Fibroblast of lung (primary cell): ENCODE measurements around the gene CLECL1.
"Not testable (repeated sequence)": the region's sequence is repeated elsewhere in the genome, so short reads cannot be mapped to it uniquely, and the experiment has no call there.

Experiments
- EZH2 ChIP-seq: IDR thresholded peaks from 2 replicates; pipeline ENCODE4 v1.5.1; 2012; ENCODE audit warnings: low read length, control low read depth, mild to moderate bottlenecking; ENCODE audit errors: missing control alignments
- TF ChIP-seq, protein P1 (sequence below), 2 donors: IDR thresholded peaks in 1 of 2; conservative IDR thresholded peaks in 1 of 2; 1 replicate in 1 of 2; 2 replicates in 1 of 2; pipeline ENCODE4 v1.5.1; 2011 to 2012; ENCODE audit warnings: low read length in 2 of 2, control low read depth in 1 of 2, inconsistent platforms in 1 of 2, low read depth in 1 of 2, mild to moderate bottlenecking in 1 of 2

DNA sequence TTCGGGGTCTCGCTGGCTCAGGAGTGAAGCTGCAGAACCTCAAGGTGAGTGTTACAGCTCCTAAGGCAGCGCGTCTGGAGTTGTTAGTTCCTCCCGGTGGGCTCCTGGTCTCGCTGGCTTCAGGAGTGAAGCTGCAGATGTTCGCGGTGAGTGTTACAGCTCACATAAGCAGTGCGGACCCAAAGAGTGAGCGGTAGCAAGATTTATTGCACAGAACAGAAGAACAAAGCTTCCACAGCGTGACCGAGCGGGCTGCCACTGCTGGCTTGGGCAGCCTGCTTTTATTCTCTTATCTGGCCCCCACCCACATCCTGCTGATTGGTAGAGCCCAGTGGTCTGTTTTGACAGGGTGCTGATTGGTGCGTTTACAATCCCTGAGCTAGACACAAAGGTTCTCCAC lies 6.0 kb upstream of the CLECL1 start:
- TF ChIP-seq, protein P1, sequence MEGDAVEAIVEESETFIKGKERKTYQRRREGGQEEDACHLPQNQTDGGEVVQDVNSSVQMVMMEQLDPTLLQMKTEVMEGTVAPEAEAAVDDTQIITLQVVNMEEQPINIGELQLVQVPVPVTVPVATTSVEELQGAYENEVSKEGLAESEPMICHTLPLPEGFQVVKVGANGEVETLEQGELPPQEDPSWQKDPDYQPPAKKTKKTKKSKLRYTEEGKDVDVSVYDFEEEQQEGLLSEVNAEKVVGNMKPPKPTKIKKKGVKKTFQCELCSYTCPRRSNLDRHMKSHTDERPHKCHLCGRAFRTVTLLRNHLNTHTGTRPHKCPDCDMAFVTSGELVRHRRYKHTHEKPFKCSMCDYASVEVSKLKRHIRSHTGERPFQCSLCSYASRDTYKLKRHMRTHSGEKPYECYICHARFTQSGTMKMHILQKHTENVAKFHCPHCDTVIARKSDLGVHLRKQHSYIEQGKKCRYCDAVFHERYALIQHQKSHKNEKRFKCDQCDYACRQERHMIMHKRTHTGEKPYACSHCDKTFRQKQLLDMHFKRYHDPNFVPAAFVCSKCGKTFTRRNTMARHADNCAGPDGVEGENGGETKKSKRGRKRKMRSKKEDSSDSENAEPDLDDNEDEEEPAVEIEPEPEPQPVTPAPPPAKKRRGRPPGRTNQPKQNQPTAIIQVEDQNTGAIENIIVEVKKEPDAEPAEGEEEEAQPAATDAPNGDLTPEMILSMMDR (conservative IDR thresholded peaks at IDR 0.05 in 1 of 2, IDR thresholded peaks at IDR 0.05 in 1 of 2; ENCODE audit: low read depth in 1 of 2, low read length in 2 of 2), result not testable (repeated sequence)
- not testable (repeated sequence) for TF ChIP-seq EZH2
